GM21526 (cell line): ENCODE data around the gene ARMC7.

Experiments used
- ATAC-seq: cut with Tn5 transposase; IDR thresholded peaks from one replicate; pipeline ENCODE4 v1.9.1; 2021; ENCODE audit warnings: moderate library complexity; ENCODE audit not compliant: unreplicated experiment, low FRiP score

The ARMC7 gene

GRCh38 chr17:75097865-75098264 lies 11.9 kb upstream of the ARMC7 start:
- no peak for ATAC-seq

- no peak for ATAC-seq
These were observed 10.9 kb upstream of the ARMC7 start for GRCh38 chr17:75098861-75099260.

DNA sequence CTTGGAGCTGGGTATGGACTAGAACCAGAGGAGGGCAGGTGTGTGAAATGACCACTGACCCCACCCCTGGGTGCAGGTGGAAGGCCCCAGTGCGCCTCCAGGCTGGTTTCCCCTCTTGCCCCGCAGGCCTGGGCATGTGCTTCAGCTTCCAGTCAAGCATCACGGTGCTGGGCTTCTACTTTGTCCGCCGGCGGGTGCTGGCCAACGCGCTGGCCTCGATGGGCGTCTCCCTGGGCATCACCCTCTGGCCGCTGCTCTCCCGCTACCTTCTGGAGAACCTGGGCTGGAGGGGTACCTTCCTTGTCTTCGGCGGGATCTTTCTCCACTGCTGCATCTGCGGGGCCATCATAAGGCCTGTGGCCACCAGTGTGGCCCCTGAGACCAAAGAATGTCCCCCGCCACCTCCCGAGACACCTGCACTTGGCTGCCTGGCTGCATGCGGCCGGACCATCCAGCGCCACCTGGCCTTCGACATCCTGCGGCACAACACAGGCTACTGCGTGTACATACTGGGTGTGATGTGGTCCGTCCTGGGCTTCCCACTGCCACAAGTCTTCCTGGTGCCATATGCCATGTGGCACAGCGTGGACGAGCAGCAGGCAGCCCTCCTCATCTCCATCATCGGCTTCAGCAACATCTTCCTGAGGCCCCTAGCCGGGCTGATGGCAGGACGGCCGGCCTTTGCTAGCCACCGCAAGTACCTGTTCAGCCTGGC lies 9.7 kb upstream of the ARMC7 start:
- ATAC-seq, result no peak

- ATAC-seq, result no peak
These were observed 7.4 kb upstream of the ARMC7 start for GRCh38 chr17:75102385-75102821.

- ATAC-seq, result no peak
These were observed 5.9 kb upstream of the ARMC7 start for GRCh38 chr17:75103601-75104554.

DNA sequence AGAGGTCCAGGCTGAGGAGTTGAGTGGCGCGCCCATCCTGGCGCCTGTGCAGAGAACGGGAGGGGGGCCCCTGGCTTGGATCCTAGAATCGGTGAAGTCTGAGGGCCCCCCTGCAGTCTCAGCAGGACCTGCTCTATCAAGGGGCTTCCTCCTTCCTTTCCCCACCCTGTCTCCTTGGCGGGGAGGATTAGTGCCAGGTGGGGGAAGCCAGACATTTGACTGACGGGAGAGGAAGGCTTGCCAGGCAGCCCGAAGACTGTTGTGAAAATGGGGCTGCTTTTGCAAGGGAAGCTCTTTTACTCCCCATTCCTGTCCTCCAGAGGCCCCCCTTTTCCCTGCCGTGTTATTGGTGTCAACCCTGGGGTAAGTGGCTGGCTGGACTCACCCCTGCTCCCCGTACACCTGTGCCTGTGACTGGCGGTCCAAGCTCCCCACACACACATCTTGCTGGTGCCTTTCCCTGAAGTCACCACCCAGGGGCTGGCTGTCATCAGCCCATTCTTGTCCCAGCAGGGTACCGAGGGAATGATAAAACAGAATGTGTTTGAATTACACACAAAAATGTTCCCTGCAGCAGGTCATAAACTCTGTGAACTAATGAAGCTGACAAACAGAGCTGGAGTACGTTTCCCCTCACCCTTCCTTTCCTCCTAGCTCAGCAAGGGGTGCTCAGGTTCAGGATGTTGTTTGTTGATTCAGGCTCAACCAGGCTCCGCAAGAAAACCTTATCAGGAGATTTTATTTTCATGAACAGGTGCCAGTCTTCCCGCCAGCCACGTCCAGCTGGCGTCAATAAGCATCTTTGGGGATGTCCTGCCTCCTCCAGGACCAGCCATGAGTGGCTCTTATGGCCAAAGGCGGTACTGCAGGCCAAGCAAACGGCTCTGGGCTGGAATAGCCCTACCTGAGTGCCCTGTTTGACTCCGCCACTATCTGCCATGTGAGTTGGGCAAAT lies 4.4 kb upstream of the ARMC7 start:
- ATAC-seq, result no peak

- ATAC-seq, result no peak
These were observed 1.6 kb upstream of the ARMC7 start for GRCh38 chr17:75108193-75108592.

DNA sequence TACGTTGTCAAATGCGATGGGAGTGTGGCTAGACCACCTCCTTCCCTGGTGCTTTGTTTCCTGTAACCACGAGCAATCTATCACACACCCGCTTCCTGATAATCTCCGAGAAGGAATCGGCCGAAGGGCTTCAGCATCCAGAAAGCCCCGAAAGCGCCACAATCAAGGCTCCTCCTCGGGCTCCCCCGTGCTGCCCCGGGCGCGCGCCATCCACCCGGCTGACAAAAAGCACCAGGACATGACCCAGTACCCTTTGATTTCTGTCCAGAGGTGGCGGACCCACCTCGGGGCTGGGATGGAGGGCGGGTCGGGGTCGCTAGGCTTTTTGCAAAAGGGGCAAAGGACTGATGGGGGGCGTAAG lies 743 bp upstream of the ARMC7 start:
- no peak for ATAC-seq

DNA sequence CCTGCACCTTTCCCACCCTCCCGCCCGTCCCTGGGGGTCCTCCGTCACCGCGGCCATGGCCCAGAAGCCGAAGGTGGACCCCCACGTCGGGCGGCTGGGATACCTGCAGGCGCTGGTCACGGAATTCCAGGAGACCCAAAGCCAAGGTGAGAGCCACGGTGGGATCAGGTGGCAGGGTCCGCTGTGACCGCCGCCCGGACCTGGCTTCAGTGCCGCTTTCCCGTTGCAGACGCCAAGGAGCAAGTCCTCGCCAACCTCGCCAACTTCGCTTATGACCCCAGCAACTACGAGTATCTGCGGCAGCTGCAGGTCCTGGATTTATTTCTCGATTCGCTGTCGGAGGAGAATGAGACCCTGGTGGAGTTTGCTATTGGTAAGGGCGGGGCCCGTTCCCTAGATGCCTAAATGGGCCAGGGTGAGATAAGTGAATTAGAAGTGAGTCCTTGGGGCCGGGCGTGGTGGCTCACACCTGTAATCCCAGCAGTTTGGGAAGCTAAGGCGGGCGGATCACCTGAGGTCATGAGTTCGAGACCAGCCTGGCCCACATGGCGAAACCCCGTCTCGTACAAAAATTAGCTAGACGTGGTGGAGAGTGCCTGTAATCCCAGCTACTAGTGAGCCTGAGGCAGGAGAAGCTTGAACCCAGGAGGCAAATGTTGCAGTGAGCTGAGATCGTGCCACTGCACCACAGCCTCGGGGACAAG lies 617 bp downstream of the ARMC7 start:
- no peak for ATAC-seq

DNA sequence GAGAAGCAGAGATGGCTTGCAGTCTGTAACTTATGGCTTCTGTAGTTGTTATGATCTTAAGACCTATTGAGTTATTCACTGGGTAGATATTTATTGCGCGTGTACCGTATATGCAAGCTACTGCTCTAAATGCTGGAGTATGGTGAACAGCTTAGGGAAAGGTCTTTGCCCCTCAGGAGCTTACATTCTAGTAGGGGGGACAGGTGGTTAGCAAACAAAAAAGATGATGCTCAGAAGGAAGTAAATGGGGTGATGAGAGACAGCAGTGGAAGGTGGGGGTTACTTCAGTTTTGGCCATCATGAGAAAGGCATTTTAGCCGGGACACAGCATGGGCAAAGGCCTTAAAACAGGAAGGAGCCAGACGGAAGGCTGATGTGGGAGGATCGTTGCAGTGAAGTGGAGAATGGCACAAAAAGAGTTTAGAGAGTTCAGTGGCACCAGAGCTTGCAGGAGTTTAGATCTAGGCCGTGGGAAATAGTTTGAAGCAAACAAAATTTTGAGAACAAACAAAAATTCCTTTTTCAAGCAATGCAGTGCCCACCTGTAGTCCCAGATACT lies 2.1 kb downstream of the ARMC7 start:
- ATAC-seq, result no peak

DNA sequence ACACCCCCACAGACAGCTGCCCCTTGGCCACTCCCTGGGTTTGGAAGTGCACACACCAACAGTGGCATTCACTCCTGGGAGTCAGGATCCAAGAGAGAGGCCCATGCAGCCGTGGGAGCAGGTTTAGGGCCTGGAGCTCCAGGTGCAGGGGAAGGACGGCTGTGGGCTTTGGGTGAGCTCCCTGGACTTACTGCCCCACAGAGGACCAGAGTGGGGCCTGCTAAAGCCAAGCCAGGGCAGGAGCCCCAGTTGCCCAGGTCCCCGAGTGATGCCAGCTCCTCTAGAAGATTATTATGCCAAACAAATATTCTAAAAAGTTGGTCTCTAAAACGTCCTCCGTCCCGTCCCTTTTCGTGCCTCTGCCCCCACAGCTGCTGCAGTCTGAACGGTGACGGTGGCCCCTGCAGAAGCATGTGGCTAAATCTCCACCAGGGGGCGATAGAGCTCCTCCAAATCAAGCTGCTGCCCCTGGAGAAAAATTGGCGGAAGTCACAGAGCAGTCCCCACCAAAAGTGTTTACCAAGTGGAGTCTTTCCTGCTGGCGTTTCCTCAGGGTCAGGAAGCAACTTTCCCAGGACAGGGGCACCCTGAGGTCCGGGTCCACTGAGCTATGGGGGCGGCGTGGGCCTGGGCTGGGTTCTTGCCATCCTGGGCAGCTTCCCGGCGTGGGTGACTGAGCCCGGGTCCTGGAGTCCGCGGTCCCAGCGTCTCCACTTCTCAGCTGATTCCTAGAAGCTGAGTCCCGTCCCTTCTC lies 4.2 kb downstream of the ARMC7 start:
- ATAC-seq, result peak; percentile 38

DNA sequence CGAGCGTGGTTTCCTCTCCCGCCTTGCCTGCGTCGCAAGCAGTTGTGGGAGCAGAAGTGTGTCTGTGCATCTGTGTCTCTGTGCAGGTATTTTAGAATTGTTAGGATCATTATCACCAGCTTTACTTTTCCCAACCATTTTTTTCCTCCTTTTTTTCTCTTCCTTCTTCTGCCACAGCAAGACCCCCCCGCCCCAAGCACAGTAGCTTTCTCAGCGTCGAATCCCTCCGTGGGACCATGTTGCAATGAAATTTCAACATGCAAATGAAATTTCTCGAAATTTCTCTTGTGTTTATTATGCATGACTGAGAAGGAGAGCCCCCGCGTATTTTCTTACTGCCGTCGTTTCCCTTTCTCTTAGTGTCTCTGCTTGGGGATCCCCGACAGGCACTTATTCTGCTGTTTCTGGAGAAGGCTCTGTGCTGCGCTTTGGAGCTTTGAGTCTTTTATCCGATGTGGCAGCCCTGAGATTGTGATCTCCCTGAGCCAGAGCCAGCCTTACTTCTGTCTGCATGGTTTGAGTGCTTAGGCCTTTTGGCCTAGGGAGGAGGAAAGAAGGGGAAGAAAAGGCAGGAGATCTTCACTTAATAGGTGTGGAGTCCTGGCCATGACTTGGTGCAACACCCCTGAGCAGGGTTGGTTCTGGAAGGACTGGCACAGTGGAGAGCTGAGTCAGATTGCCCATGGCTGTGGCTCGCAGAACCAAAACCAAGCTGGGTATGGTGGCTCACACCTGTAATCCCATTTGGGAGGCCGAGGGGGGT lies 5.0 kb downstream of the ARMC7 start:
- no peak for ATAC-seq

GRCh38 chr17:75115555-75115954 lies 5.8 kb downstream of the ARMC7 start:
- no peak for ATAC-seq

GRCh38 chr17:75116737-75117136 lies 7.0 kb downstream of the ARMC7 start:
- ATAC-seq, result no peak

DNA sequence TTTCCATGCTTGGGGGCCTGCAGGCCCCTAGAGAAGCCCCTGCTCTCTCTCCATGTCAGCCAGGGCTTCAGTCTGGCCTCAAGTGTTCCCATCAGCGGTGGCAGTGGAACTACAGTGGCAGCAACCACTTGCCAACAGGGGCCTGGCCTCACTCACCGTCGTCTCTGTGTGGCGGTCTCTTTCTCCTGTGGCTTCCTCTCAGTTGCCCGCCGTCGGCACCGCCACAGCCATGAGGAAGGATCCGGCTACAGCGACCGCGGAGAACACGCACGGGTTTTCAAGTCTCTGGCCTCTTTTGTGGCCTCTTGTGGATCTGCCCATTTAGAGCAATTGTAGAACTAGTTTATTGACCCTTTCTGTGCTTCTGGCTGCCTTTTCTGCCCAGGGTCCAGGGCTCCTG lies 8.5 kb downstream of the ARMC7 start:
- ATAC-seq, result no peak

GRCh38 chr17:75124041-75124818 lies 14.5 kb downstream of the ARMC7 start:
- no peak for ATAC-seq

- ATAC-seq, result no peak
These were observed 15.0 kb downstream of the ARMC7 start for GRCh38 chr17:75124819-75125162.

GRCh38 chr17:75125984-75126383 lies 16.2 kb downstream of the ARMC7 start:
- ATAC-seq, result no peak
